Urinary bladder (tissue), 4 donors: ENCODE data around the gene PIPOX. TPM values are rescaled to one million over a fixed set of nuclear protein-coding genes. Genes with fewer than 3 reads are reported as not detected.

ENCODE experiments used
- DNase-seq: peaks from one replicate; pipeline ENCODE4 v3.0.0-alpha.2; 2015; ENCODE audit errors: extremely low spot score
- H3K27ac ChIP-seq: one replicate; pipeline ENCODE4 v1.5.1; 2013; ENCODE audit warnings: low read depth, mild to moderate bottlenecking, moderate library complexity
- H3K36me3 ChIP-seq: one replicate; pipeline ENCODE4 v1.6.1; 2013; ENCODE audit warnings: mild to moderate bottlenecking, moderate library complexity; ENCODE audit not compliant: insufficient read depth
- H3K4me1 ChIP-seq: one replicate; pipeline ENCODE4 v1.6.1; 2013; ENCODE audit warnings: mild to moderate bottlenecking, moderate library complexity; ENCODE audit not compliant: insufficient read depth
- H3K4me3 ChIP-seq: one replicate; pipeline ENCODE4 v1.5.1; 2013; ENCODE audit warnings: low read depth, low read length
- WGBS: extraction: QIAGEN DNeasy Blood & Tissue Kit; methylation state at CpG from one replicate; pipeline ENCODE4 v1.1.7; 2013; 5-methylcytosine and 5-hydroxymethylcytosine counted together
- polyA plus RNA-seq: library from polyadenylated mRNA; stranded (reverse); fragments of 200-250 nt; gene quantifications from one replicate; pipeline ENCODE4 v1.2.3, GENCODE V29; 2013
- total RNA-seq: library from RNA; depleted of rRNA; stranded (reverse); fragments of >200 nt; gene quantifications from one replicate; pipeline ENCODE4 v1.2.3, GENCODE V29; 2014
- donor health status: healthy with polysubstance abuse.
- donor health status: healthy.

PIPOX gene
- total and polyA plus RNA-seq, 2 donors: 4.0 to 4.6 TPM

DNA sequence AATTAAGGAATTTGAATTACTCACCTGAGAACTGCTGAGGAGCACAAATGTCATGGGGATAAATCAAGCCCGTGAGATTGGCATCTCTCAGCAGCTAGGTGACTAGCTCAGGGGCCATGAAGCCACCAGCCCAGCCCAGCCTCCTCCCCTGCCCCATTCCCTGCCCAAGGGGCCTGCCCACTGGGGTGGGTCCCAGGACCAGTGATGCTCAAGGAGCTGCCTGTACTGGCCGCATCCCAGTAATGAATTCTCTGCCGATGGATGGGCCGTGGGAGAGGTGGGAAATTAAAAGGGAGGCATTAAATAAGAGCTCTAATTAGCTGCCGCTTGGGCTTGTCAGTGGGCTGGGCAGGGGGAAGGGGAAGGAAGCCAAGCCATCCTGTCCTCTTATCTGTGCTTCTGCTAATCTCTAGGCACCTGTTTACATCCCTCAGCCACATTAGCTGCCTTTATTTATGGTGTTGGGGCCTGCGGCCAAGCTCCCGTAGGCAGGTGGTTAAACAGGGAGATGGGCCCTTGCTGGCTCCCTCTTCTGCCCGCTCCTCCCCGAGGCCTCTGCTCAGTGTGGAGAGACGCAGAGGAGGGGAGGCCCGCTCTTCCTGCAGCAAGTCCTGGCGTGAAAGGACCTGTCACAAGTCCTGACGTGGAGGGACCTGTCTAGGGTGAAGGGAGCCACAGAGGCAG lies 48.8 kb downstream of the PIPOX start:
- Histone ChIP-seq H3K4me3 (no peak overlapping the region), H3K36me3 (peaks cover 6% of the 10 kb centered on the region), H3K4me1 (no peaks in the 10 kb centered on the region), H3K27ac (no peak overlapping the region)
- 80% methylated on average over 13 of the region's 13 CpGs for WGBS
- peak; percentile 43 for DNase-seq

DNA sequence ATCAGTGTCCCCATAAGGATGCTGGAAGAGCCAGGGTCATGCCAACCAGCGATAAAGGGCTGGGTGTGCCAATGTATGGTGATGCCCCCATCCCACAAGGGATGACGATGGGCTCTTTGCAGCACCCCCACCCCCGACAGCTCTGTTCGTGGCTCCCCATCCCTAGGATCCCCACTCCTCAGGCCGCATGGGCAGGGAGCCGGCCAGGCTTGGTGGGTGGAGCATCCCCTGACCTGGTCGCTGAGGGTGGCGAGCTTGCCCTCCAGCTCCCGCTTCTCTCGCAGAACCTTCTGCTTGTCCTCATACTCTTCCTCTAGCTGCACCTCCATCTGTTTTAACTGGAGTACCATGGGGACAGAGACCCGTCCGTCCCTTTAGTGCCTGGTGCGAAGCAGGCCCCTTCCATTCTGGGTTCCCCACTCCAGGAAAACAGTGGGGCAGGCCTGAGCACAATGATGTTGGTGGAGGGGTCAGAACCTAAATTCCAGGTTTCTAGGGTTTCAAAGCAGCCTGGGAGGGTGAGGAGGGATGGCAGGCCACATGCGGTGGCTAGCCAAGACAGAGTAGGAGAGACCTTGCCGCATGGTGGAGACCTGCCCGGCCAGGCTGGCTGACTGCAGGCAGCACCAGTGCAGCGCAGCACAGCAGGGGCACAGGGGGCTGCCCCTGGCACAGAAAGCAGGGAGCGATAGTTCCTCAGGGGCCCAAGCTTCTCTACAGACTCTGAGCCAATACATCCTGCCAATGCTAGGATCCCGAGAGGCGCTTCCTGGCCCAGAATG lies 50.3 kb downstream of the PIPOX start:
- Histone ChIP-seq H3K27ac (no peak overlapping the region), H3K4me3 (no peak overlapping the region), H3K36me3 (peaks cover 13% of the 10 kb centered on the region), H3K4me1 (no peaks in the 10 kb centered on the region)
- WGBS: 96% methylated on average over 20 of the region's 20 CpGs
- no peak for DNase-seq

DNA sequence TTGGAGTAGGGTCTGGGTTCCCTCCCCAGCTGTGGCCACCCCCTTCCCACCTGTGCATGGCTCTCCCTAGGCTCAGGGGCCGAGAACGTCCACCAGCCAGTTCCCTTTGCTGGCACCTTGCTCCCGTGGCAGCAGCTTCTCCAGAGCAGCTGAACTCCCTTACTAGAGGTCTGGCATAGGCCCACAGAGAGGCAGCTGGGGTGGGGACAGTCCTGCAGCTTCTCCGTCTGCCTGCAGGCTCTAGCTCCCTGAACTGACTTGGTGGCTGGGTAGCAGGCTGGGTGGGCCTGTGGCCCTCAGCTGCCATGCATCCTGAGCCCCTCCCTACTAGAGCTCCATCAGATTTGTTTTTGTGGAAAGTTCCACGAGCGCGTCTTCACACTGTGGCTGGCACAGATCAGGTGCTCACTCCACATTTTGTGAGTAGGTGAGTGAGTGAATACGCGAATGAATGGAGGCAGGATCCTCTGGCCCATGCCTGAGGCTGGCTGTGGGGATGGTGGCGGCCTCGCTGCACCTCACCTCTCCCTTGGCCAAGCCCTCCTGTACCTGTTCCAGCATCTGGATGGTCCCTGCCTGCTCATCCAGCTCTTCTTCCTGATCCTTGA lies 51.3 kb downstream of the PIPOX start:
- H3K27ac ChIP-seq: no peak overlapping the region
- H3K4me1 ChIP-seq: no peaks in the 10 kb centered on the region
- no peak overlapping the region for H3K4me3 ChIP-seq
- DNase-seq: no peak
- 85% methylated on average over 11 of the region's 11 CpGs for WGBS
- H3K36me3 ChIP-seq: peaks cover 20% of the 10 kb centered on the region

DNA sequence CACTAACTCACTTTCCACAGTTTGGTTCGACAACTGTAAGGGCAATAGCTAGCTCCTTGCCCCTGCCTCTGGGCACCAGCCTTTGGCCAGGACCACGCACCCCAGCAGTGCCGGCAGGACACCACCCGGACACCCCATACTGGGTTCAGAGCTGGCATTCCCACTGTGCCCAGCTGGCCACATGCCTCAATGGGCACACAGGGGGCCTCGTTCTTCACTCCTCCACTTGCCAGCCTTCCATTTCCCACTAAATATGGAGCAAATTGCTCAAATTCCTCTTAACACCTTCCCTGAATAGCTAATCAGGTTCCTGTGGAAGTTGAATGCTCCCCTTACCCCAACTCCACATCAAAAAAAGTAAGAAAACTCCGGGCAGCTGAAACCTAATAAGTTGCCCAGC lies 52.5 kb downstream of the PIPOX start:
- no peak for DNase-seq
- Histone ChIP-seq H3K4me3 (no peak overlapping the region), H3K36me3 (peaks cover 20% of the 10 kb centered on the region), H3K27ac (no peak overlapping the region), H3K4me1 (no peaks in the 10 kb centered on the region)
- 91% methylated on average over 6 of the region's 6 CpGs for WGBS

DNA sequence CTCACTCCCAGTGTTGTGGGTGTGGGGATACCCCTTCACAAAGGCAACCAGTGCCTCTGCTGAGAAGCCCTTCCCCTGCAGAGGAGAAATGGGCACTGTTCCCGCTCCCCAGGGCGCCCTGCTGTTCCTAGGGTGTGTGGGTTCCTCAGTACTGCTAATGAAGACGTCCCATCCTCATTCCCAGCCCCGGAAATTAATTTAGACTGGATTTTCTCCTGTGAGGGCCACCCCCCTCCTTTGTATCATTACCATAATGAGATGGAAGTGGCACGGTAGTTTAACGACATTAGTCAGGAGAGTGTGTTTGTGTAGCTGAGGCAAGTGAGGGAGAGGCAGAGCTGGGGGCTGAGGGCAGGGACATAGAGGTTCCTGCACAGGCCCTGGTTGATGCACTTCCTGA lies 53.2 kb downstream of the PIPOX start:
- H3K27ac ChIP-seq: no peak overlapping the region
- no peaks in the 10 kb centered on the region for H3K4me1 ChIP-seq
- no peak for DNase-seq
- peaks cover 20% of the 10 kb centered on the region for H3K36me3 ChIP-seq
- no peak overlapping the region for H3K4me3 ChIP-seq
- WGBS: 71% methylated on average over 6 of the region's 6 CpGs

DNA sequence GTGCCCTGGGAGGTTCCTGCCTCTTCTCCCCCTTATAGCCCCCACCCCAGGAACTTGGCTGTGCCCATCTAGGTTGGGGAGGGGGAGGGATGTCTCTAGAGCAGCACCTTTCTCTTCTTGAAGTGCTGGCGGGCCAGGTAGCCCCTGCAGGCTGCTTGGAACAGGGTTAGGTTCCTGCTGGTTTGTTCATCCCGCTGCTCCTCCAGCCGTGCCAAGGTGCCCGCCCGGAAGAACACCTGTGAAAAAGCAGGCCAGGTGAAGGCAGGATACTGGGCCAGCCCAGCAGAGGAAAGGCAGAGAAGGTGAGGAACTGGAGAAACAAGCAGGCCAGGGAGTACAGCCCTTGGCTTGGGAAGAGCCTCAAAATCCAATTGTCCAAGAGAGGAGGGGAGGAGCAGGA lies 56.6 kb downstream of the PIPOX start:
- H3K4me3 ChIP-seq: no peak overlapping the region
- H3K36me3 ChIP-seq: peaks cover 20% of the 10 kb centered on the region
- no peak for DNase-seq
- no peaks in the 10 kb centered on the region for H3K4me1 ChIP-seq
- 85% methylated on average over 5 of the region's 5 CpGs for WGBS
- no peak overlapping the region for H3K27ac ChIP-seq

DNA sequence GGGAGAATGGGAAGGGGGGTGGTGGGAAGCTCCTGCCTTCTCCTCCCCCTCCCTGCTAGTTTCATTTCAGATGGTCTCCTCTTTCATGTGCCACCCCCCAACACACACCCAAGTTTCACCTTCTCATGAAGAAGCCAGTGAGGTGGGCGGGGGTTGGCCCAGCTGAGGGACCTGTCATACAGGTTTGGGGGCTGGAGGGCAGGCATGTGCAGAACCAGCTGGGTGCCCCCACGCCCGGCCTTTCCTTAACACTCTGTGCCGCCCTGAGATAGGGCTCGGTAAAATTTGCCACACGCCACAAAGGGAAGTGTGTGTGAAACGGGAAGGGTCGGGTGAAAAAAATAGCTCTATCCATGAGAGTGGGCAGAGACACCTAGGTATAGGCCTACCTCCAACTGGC lies 57.4 kb downstream of the PIPOX start:
- Histone ChIP-seq H3K27ac (no peak overlapping the region), H3K4me1 (no peaks in the 10 kb centered on the region), H3K4me3 (no peak overlapping the region), H3K36me3 (peaks cover 20% of the 10 kb centered on the region)
- no peak for DNase-seq
- WGBS: 83% methylated on average over 8 of the region's 8 CpGs

DNA sequence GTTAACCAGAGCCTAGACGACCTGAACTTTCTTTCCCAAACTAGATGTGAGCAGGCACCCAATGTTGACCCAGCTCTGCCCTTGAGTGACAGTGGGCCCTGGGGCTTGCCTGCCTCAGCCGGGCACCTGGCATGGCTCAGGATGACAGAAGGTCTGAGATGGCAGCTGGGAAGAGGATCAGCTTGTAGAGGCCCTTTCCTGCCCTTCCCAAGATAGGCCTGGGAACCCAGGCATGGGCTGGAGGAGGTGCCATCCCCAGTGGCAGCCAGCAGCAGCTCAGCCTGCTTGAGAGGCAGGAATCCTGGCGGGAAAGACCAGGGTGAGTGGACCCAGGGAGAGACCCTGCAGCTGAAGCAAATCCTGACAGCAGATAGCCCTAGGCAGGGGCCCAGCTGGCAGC lies 59.1 kb downstream of the PIPOX start:
- peaks cover 11% of the 10 kb centered on the region for H3K36me3 ChIP-seq
- 84% methylated on average over 3 of the region's 3 CpGs for WGBS
- DNase-seq: no peak
- no peak overlapping the region for H3K4me3 ChIP-seq
- no peak overlapping the region for H3K27ac ChIP-seq
- H3K4me1 ChIP-seq: no peaks in the 10 kb centered on the region

DNA sequence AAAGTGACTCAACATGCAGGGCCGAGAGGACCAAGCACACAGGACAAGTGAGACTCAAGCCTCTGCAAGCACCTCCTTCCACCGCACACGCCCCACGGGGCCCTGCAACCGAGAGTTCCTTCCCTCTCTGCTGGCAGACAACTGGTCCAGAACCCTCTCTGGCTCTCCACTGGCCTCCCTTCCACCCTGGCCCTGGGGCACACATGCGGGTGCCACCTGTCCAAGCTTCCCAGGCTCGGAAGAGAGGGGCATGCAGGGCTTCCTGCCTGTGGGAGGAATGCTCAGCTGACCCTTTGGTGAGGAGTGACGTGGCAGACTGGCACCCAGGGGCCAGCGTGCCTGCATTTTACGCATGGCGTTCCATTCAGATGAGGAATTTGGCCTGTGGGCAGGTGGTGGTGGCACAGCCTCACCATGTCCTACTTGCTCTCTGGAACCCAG lies 59.8 kb downstream of the PIPOX start:
- H3K4me1 ChIP-seq: no peaks in the 10 kb centered on the region
- no peak for DNase-seq
- no peak overlapping the region for H3K27ac ChIP-seq
- no peak overlapping the region for H3K4me3 ChIP-seq
- H3K36me3 ChIP-seq: peaks cover 9% of the 10 kb centered on the region
- 79% methylated on average over 11 of the region's 11 CpGs for WGBS

DNA sequence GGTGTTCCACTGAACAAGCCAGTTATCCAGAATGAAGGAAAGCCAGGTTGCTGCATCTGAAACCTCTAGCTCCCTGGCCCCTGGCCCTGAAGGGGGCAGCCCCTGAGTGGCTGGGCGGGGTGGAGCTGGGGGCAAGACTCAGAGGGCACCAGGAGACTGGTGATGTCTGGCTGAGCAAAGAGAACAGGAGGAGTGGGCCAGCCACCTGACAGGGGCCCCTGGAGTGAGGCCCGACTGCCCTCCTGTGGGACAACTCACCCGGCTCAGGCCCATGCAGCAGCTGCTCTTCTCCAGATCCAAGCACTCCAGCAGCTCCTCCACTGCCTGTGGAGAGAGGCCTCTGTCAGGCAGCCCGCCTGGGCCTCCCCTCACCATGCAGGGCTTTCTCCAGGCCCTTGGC lies 60.4 kb downstream of the PIPOX start:
- H3K4me1 ChIP-seq: no peaks in the 10 kb centered on the region
- H3K4me3 ChIP-seq: no peak overlapping the region
- no peak overlapping the region for H3K27ac ChIP-seq
- H3K36me3 ChIP-seq: peaks cover 7% of the 10 kb centered on the region
- no peak for DNase-seq
- WGBS: 95% methylated on average over 4 of the region's 4 CpGs

Other genes with a start within 250 kb of the PIPOX start
- 6.8 TPM for gene FAM222B, start 200.4 kb upstream of the PIPOX start, total RNA-seq
- gene FAM222B, start 200.4 kb upstream of the PIPOX start, polyA plus RNA-seq: 15.0 TPM
- gene ERAL1, start 188.1 kb upstream of the PIPOX start, total RNA-seq: 16.0 TPM
- gene ERAL1, start 188.1 kb upstream of the PIPOX start, polyA plus RNA-seq: 35.8 TPM
- 25.1 TPM for gene FLOT2, start 145.4 kb upstream of the PIPOX start, total RNA-seq
- gene FLOT2, start 145.4 kb upstream of the PIPOX start, polyA plus RNA-seq: 120 TPM
- 8.5 TPM for gene DHRS13, start 140.1 kb upstream of the PIPOX start, total RNA-seq
- 8.8 TPM for gene DHRS13, start 140.1 kb upstream of the PIPOX start, polyA plus RNA-seq
- 21.1 TPM for gene PHF12, start 91.6 kb upstream of the PIPOX start, total RNA-seq
- gene PHF12, start 91.6 kb upstream of the PIPOX start, polyA plus RNA-seq: 30.8 TPM
- gene SEZ6, start 37.1 kb upstream of the PIPOX start, total RNA-seq: 0.16 TPM
- 0.04 TPM for gene SEZ6, start 37.1 kb upstream of the PIPOX start, polyA plus RNA-seq
- gene MYO18A, start 137.3 kb downstream of the PIPOX start, total RNA-seq: 33.8 TPM
- gene MYO18A, start 137.3 kb downstream of the PIPOX start, polyA plus RNA-seq: 30.6 TPM
- gene CRYBA1, start 203.7 kb downstream of the PIPOX start, total RNA-seq: not detected
- gene CRYBA1, start 203.7 kb downstream of the PIPOX start, polyA plus RNA-seq: not detected